Measurements from ENCODE around the gene LRRC37B. TPM values are rescaled to one million over a fixed set of nuclear protein-coding genes. Genes with fewer than 3 reads are reported as not detected.

LRRC37B gene
- total RNA-seq, 4 donors from 2014 or later = 12.0 to 105 (median 24.9) TPM

GRCh38 chr17:31997005-31997404 lies 10.2 kb upstream of the LRRC37B start:
- H3K27me3 ChIP-seq = no peaks in the 10 kb centered on the region
- no peaks in the 10 kb centered on the region for H3K4me1 ChIP-seq
- intact Hi-C loops (cut with DNase I; ENCODE audit: low total_unique reads) = no loop called here
- no peaks in the 10 kb centered on the region for H3K9me3 ChIP-seq
- no peak for TF ChIP-seq CTCF (IDR thresholded peaks at IDR 0.05)
- TF ChIP-seq POLR2A (IDR thresholded peaks at IDR 0.05) = no peak
- H3K27ac ChIP-seq = no peak overlapping the region
- no peak for DNase-seq
- no peak overlapping the region for H3K4me3 ChIP-seq
- H3K36me3 ChIP-seq = peaks cover 0 to 4% of the 10 kb centered on the region in 2 donors

GRCh38 chr17:32007463-32008298 lies 498 bp downstream of the LRRC37B start:
- H3K9me3 ChIP-seq = no peaks in the 10 kb centered on the region
- no peaks in the 10 kb centered on the region for H3K27me3 ChIP-seq
- intact Hi-C loops (cut with DNase I; ENCODE audit: low total_unique reads) = no loop called here
- H3K27ac ChIP-seq = peak overlapping the region; percentile 90 to 91
- no peaks in the 10 kb centered on the region for H3K36me3 ChIP-seq
- H3K4me3 ChIP-seq = peak overlapping the region; percentile 60 to 93
- H3K4me1 ChIP-seq = peaks cover 0 to 7% of the 10 kb centered on the region in 2 donors
- TF ChIP-seq POLR2A (IDR thresholded peaks at IDR 0.05) = no peak
- no peak for TF ChIP-seq CTCF (IDR thresholded peaks at IDR 0.05)
- DNase-seq = peak; percentile 27 to 29

GRCh38 chr17:32009262-32009542 lies 2.0 kb downstream of the LRRC37B start:
- H3K4me3 ChIP-seq = peak overlapping the region in 1 of 2 donors; percentile 93
- H3K36me3 ChIP-seq = no peaks in the 10 kb centered on the region
- H3K4me1 ChIP-seq = peaks cover 0 to 7% of the 10 kb centered on the region in 2 donors
- no peaks in the 10 kb centered on the region for H3K9me3 ChIP-seq
- no peak overlapping the region for H3K27ac ChIP-seq
- intact Hi-C loops (cut with DNase I; ENCODE audit: low total_unique reads) = no loop called here
- H3K27me3 ChIP-seq = no peaks in the 10 kb centered on the region
- DNase-seq = no peak
- no peak for TF ChIP-seq POLR2A (IDR thresholded peaks at IDR 0.05)
- TF ChIP-seq CTCF (IDR thresholded peaks at IDR 0.05) = no peak

GRCh38 chr17:32010114-32010513 lies 2.9 kb downstream of the LRRC37B start:
- TF ChIP-seq CTCF (IDR thresholded peaks at IDR 0.05) (no peak), POLR2A (IDR thresholded peaks at IDR 0.05) (no peak)
- no peak for DNase-seq
- Histone ChIP-seq H3K27me3 (no peaks in the 10 kb centered on the region), H3K4me1 (peaks cover 0 to 7% of the 10 kb centered on the region in 2 donors), H3K4me3 (no peak overlapping the region), H3K9me3 (no peaks in the 10 kb centered on the region), H3K36me3 (no peaks in the 10 kb centered on the region), H3K27ac (no peak overlapping the region)
- intact Hi-C loops (cut with DNase I; ENCODE audit: low total_unique reads) = no loop called here

- no peaks in the 10 kb centered on the region for H3K4me1 ChIP-seq
- no peaks in the 10 kb centered on the region for H3K27me3 ChIP-seq
- intact Hi-C loops (cut with DNase I; ENCODE audit: low total_unique reads) = no loop called here
- TF ChIP-seq CTCF (IDR thresholded peaks at IDR 0.05) (no peak), POLR2A (IDR thresholded peaks at IDR 0.05) (no peak)
- no peak overlapping the region for H3K4me3 ChIP-seq
- DNase-seq = no peak
- H3K27ac ChIP-seq = no peak overlapping the region
- H3K9me3 ChIP-seq = no peaks in the 10 kb centered on the region
- no peaks in the 10 kb centered on the region for H3K36me3 ChIP-seq
Observed at GRCh38 chr17:32015245-32016013, 8.2 kb downstream of the LRRC37B start.
